ENCODE measurements around the gene SERPINB8. TPM values are rescaled to one million over a fixed set of nuclear protein-coding genes. Genes with fewer than 3 reads are reported as not detected.
A peak's percentile ranks its signal among the peaks of the same experiment; 100 is the strongest.
"Not testable (repeated sequence)": the region's sequence is repeated elsewhere in the genome, so short reads cannot be mapped to it uniquely, and the experiment has no call there.

SERPINB8 gene
- total and polyA plus RNA-seq, 2 donors (not counting 1 experiment from before 2014, with no cell fraction given): 9.7 to 21.0 TPM

GRCh38 chr18:63936156-63936931, 33.5 kb upstream of the SERPINB8 start:
- no peak overlapping the region for H3K27ac ChIP-seq (ENCODE audit: insufficient read depth, low read length)
- peaks cover 3% of the 10 kb centered on the region for H3K27me3 ChIP-seq (ENCODE audit: control insufficient read depth, insufficient read depth, low read length)
- H2AFZ ChIP-seq (ENCODE audit: low read length): peak overlapping the region; percentile 87
- no peaks in the 10 kb centered on the region for H3K4me1 ChIP-seq (ENCODE audit: control insufficient read depth, extremely low read depth, insufficient read depth, low read length)
- peak overlapping the region; percentile 17 for H3K9ac ChIP-seq (ENCODE audit: insufficient read depth, low read length)
- H4K20me1 ChIP-seq (ENCODE audit: control insufficient read depth, extremely low read depth, insufficient read depth, low read length): no peaks in the 10 kb centered on the region
- peak overlapping the region; percentile 58 to 78 (median 68) for H3K4me3 ChIP-seq (replicated peaks in 1 of 4; ENCODE audit: control extremely low read depth in 1 of 4, insufficient read depth in 1 of 4, low read depth in 3 of 4, low read length in 4 of 4)
- no peaks in the 10 kb centered on the region for H3K9me3 ChIP-seq (ENCODE audit: control insufficient read depth, insufficient read depth, low read depth, low read length)
- peak overlapping the region; percentile 65 for H3K4me2 ChIP-seq (ENCODE audit: extremely low read depth, insufficient read depth, low read length)
- no peaks in the 10 kb centered on the region for H3K36me3 ChIP-seq (ENCODE audit: control insufficient read depth, insufficient read depth, low read length)
- TF ChIP-seq CTCF (conservative IDR thresholded peaks at IDR 0.05 in 1 of 2, IDR thresholded peaks at IDR 0.05 in 1 of 2; ENCODE audit: low read depth in 1 of 2, low read length in 2 of 2): peak; percentile 54 to 68
- TF ChIP-seq EZH2 (IDR thresholded peaks at IDR 0.05; ENCODE audit: low read length, missing control alignments): no peak
- peak; percentile 54 to 69 for DNase-seq (ENCODE audit: low read depth in 2 of 2)
- H3K79me2 ChIP-seq (ENCODE audit: control insufficient read depth, insufficient read depth, low read length): no peaks in the 10 kb centered on the region

GRCh38 chr18:63936932-63937393, 32.9 kb upstream of the SERPINB8 start:
- no peak overlapping the region for H3K9ac ChIP-seq (ENCODE audit: insufficient read depth, low read length)
- no peak for DNase-seq (ENCODE audit: low read depth in 2 of 2)
- no peaks in the 10 kb centered on the region for H4K20me1 ChIP-seq (ENCODE audit: control insufficient read depth, extremely low read depth, insufficient read depth, low read length)
- H3K79me2 ChIP-seq (ENCODE audit: control insufficient read depth, insufficient read depth, low read length): no peaks in the 10 kb centered on the region
- H3K4me2 ChIP-seq (ENCODE audit: extremely low read depth, insufficient read depth, low read length): peak overlapping the region; percentile 65
- TF ChIP-seq CTCF (conservative IDR thresholded peaks at IDR 0.05 in 1 of 2, IDR thresholded peaks at IDR 0.05 in 1 of 2; ENCODE audit: low read depth in 1 of 2, low read length in 2 of 2): no peak
- no peaks in the 10 kb centered on the region for H3K36me3 ChIP-seq (ENCODE audit: control insufficient read depth, insufficient read depth, low read length)
- peak overlapping the region; percentile 87 for H2AFZ ChIP-seq (ENCODE audit: low read length)
- H3K9me3 ChIP-seq (ENCODE audit: control insufficient read depth, insufficient read depth, low read depth, low read length): no peaks in the 10 kb centered on the region
- no peak overlapping the region for H3K27ac ChIP-seq (ENCODE audit: insufficient read depth, low read length)
- peak overlapping the region; percentile 58 to 78 (median 68) for H3K4me3 ChIP-seq (replicated peaks in 1 of 4; ENCODE audit: control extremely low read depth in 1 of 4, insufficient read depth in 1 of 4, low read depth in 3 of 4, low read length in 4 of 4)
- H3K4me1 ChIP-seq (ENCODE audit: control insufficient read depth, extremely low read depth, insufficient read depth, low read length): no peaks in the 10 kb centered on the region
- H3K27me3 ChIP-seq (ENCODE audit: control insufficient read depth, insufficient read depth, low read length): peaks cover 3% of the 10 kb centered on the region

- Histone ChIP-seq H3K36me3 (ENCODE audit: control insufficient read depth, insufficient read depth, low read length) (no peaks in the 10 kb centered on the region), H3K9ac (ENCODE audit: insufficient read depth, low read length) (no peak overlapping the region), H3K27ac (ENCODE audit: insufficient read depth, low read length) (no peak overlapping the region), H3K9me3 (ENCODE audit: control insufficient read depth, insufficient read depth, low read depth, low read length) (no peaks in the 10 kb centered on the region), H3K4me3 (replicated peaks in 1 of 4; ENCODE audit: control extremely low read depth in 1 of 4, insufficient read depth in 1 of 4, low read depth in 3 of 4, low read length in 4 of 4) (no peak overlapping the region), H2AFZ (ENCODE audit: low read length) (no peak overlapping the region), H3K79me2 (ENCODE audit: control insufficient read depth, insufficient read depth, low read length) (no peaks in the 10 kb centered on the region), H4K20me1 (ENCODE audit: control insufficient read depth, extremely low read depth, insufficient read depth, low read length) (no peaks in the 10 kb centered on the region), H3K4me1 (ENCODE audit: control insufficient read depth, extremely low read depth, insufficient read depth, low read length) (no peaks in the 10 kb centered on the region), H3K27me3 (ENCODE audit: control insufficient read depth, insufficient read depth, low read length) (peaks cover 3% of the 10 kb centered on the region), H3K4me2 (ENCODE audit: extremely low read depth, insufficient read depth, low read length) (no peak overlapping the region)
- DNase-seq (ENCODE audit: low read depth in 2 of 2): no peak
- TF ChIP-seq CTCF (conservative IDR thresholded peaks at IDR 0.05 in 1 of 2, IDR thresholded peaks at IDR 0.05 in 1 of 2; ENCODE audit: low read depth in 1 of 2, low read length in 2 of 2): no peak
- no peak for TF ChIP-seq EZH2 (IDR thresholded peaks at IDR 0.05; ENCODE audit: low read length, missing control alignments)
These were observed 29.9 kb upstream of the SERPINB8 start for GRCh38 chr18:63940008-63940407.

GRCh38 chr18:63940543-63941050, 29.3 kb upstream of the SERPINB8 start:
- H3K4me1 ChIP-seq (ENCODE audit: control insufficient read depth, extremely low read depth, insufficient read depth, low read length); H3K4me3 ChIP-seq (replicated peaks in 1 of 4; ENCODE audit: control extremely low read depth in 1 of 4, insufficient read depth in 1 of 4, low read depth in 3 of 4, low read length in 4 of 4); H3K27me3 ChIP-seq (ENCODE audit: control insufficient read depth, insufficient read depth, low read length); H3K36me3 ChIP-seq (ENCODE audit: control insufficient read depth, insufficient read depth, low read length); H3K9me3 ChIP-seq (ENCODE audit: control insufficient read depth, insufficient read depth, low read depth, low read length); H3K79me2 ChIP-seq (ENCODE audit: control insufficient read depth, insufficient read depth, low read length); H3K27ac ChIP-seq (ENCODE audit: insufficient read depth, low read length); H3K9ac ChIP-seq (ENCODE audit: insufficient read depth, low read length); H4K20me1 ChIP-seq (ENCODE audit: control insufficient read depth, extremely low read depth, insufficient read depth, low read length); H3K4me2 ChIP-seq (ENCODE audit: extremely low read depth, insufficient read depth, low read length); H2AFZ ChIP-seq (ENCODE audit: low read length); DNase-seq (ENCODE audit: low read depth in 2 of 2): not testable (repeated sequence)
